ENCODE results near the gene PSTPIP1.
"Not testable (repeated sequence)": the region's sequence is repeated elsewhere in the genome, so short reads cannot be mapped to it uniquely, and the experiment has no call there.

Gene PSTPIP1

GRCh38 chr15:76994971-76995945, at the start of gene PSTPIP1:
Gene PSTPIP1, plus strand, starts transcription at chr15:76995126. Its CDS starts 448 bp downstream, at chr15:76995574.
- no peak for DNase-seq (ENCODE audit: low read depth)

- DNase-seq (ENCODE audit: low read depth): no peak
Measured at GRCh38 chr15:76945494-76946093, 49.3 kb upstream of the PSTPIP1 start.

- DNase-seq (ENCODE audit: low read depth): no peak
Measured at GRCh38 chr15:76947454-76947853, 47.5 kb upstream of the PSTPIP1 start.

GRCh38 chr15:76951220-76951619, 43.7 kb upstream of the PSTPIP1 start:
- DNase-seq (ENCODE audit: low read depth): no peak

- no peak for DNase-seq (ENCODE audit: low read depth)
Measured at GRCh38 chr15:76953913-76954312, 41.0 kb upstream of the PSTPIP1 start.

- DNase-seq (ENCODE audit: low read depth): no peak
Measured at GRCh38 chr15:76954744-76955143, 40.2 kb upstream of the PSTPIP1 start.

- DNase-seq (ENCODE audit: low read depth): no peak
Measured at GRCh38 chr15:76961268-76962011, 33.5 kb upstream of the PSTPIP1 start.

GRCh38 chr15:76962337-76963013, 32.5 kb upstream of the PSTPIP1 start:
- no peak for DNase-seq (ENCODE audit: low read depth)

GRCh38 chr15:76963596-76963995, 31.3 kb upstream of the PSTPIP1 start:
- no peak for DNase-seq (ENCODE audit: low read depth)

GRCh38 chr15:76964157-76964556, 30.8 kb upstream of the PSTPIP1 start:
- no peak for DNase-seq (ENCODE audit: low read depth)

- not testable (repeated sequence) for DNase-seq (ENCODE audit: low read depth)
Measured at GRCh38 chr15:76966051-76966450, 28.9 kb upstream of the PSTPIP1 start.

- no peak for DNase-seq (ENCODE audit: low read depth)
Measured at GRCh38 chr15:76967067-76967466, 27.9 kb upstream of the PSTPIP1 start.

GRCh38 chr15:76968306-76968705, 26.6 kb upstream of the PSTPIP1 start:
- DNase-seq (ENCODE audit: low read depth): no peak

- no peak for DNase-seq (ENCODE audit: low read depth)
Measured at GRCh38 chr15:76972389-76973361, 22.3 kb upstream of the PSTPIP1 start.

- peak; percentile 50 for DNase-seq (ENCODE audit: low read depth)
Measured at GRCh38 chr15:76973362-76973743, 21.6 kb upstream of the PSTPIP1 start.

GRCh38 chr15:76973906-76974305, 21.0 kb upstream of the PSTPIP1 start:
- no peak for DNase-seq (ENCODE audit: low read depth)

- no peak for DNase-seq (ENCODE audit: low read depth)
Measured at GRCh38 chr15:76974456-76975036, 20.4 kb upstream of the PSTPIP1 start.

- no peak for DNase-seq (ENCODE audit: low read depth)
Measured at GRCh38 chr15:76976141-76976540, 18.8 kb upstream of the PSTPIP1 start.

GRCh38 chr15:76976572-76977270, 18.2 kb upstream of the PSTPIP1 start:
- no peak for DNase-seq (ENCODE audit: low read depth)
